SU-DHL-6 (cell line): ENCODE data around the gene TMEM25.

ENCODE experiments used
- H2AFZ ChIP-seq: fragments of 200-600 bp; sonication (generic); 2 replicates; pipeline ENCODE4 v1.6.1; 2014; ENCODE audit warnings: low read depth, mild to moderate bottlenecking, moderate library complexity, mixed read lengths, antibody characterized with exemption, low read length; ENCODE audit not compliant: severe bottlenecking
- H3F3A ChIP-seq: fragments of 200-600 bp; shearing (Covaris generic); 2 replicates; pipeline ENCODE4 v1.6.0; 2016; ENCODE audit warnings: antibody characterized with exemption, mild to moderate bottlenecking; ENCODE audit not compliant: insufficient read depth
- H3K27ac ChIP-seq: fragments of 200-600 bp; sonication (generic); 2 replicates; pipeline ENCODE4 v1.5.1; 2016; ENCODE audit warnings: low read depth, mild to moderate bottlenecking, low read length, moderate library complexity, mixed read lengths
- H3K27me3 ChIP-seq: fragments of 200-600 bp; sonication (generic), shearing (Covaris generic); 2 replicates; pipeline ENCODE4 v1.6.0; 2014; ENCODE audit warnings: mild to moderate bottlenecking, low read length
- H3K36me3 ChIP-seq: fragments of 200-600 bp; sonication (generic); 2 replicates; pipeline ENCODE4 v1.6.1; 2014; ENCODE audit warnings: mild to moderate bottlenecking, low read length, mixed read lengths
- H3K4me2 ChIP-seq: fragments of 300-600, 200-600 bp; shearing (Covaris generic), sonication (generic); 2 replicates; pipeline ENCODE4 v1.6.0; 2014; ENCODE audit warnings: low read length, low read depth, mild to moderate bottlenecking; ENCODE audit not compliant: poor library complexity, severe bottlenecking
- H3K4me3 ChIP-seq: fragments of 200-600 bp; sonication (generic); 2 replicates; pipeline ENCODE4 v1.5.1; 2014; ENCODE audit warnings: antibody characterized with exemption, low read length, mild to moderate bottlenecking, mixed read lengths; ENCODE audit not compliant: insufficient read depth, poor library complexity, severe bottlenecking
- H3K79me2 ChIP-seq: fragments of 200-600 bp; sonication (generic); 2 replicates; pipeline ENCODE4 v1.6.1; 2014; ENCODE audit warnings: mild to moderate bottlenecking, low read length, moderate library complexity; ENCODE audit not compliant: insufficient read depth
- H3K9ac ChIP-seq: fragments of 200-600 bp; sonication (generic); 2 replicates; pipeline ENCODE4 v1.7.0; 2014; ENCODE audit warnings: mild to moderate bottlenecking, low read length
- H3K9me2 ChIP-seq: fragments of 200-600 bp; sonication (generic); replicated peaks from 2 replicates; pipeline ENCODE4 v1.6.1; 2014; ENCODE audit warnings: low read length; ENCODE audit not compliant: insufficient read depth
- H3K9me3 ChIP-seq: fragments of 200-600 bp; sonication (generic); 2 replicates; pipeline ENCODE4 v1.6.1; 2014; ENCODE audit warnings: low read length, mixed read lengths; ENCODE audit not compliant: insufficient read depth
- H4K20me1 ChIP-seq: fragments of 200-600 bp; sonication (generic); 2 replicates; pipeline ENCODE4 v1.6.1; 2014; ENCODE audit warnings: low read depth, mild to moderate bottlenecking, antibody characterized with exemption, low read length, moderate library complexity, mixed read lengths
- EZH2phosphoT487 ChIP-seq: fragments of 200-600 bp; sonication (generic), shearing (Covaris generic); conservative IDR thresholded peaks from 2 replicates; pipeline ENCODE4 v1.6.1; 2018; ENCODE audit warnings: mild to moderate bottlenecking, antibody characterized with exemption, low read length, moderate library complexity, mixed read lengths
- TF ChIP-seq, protein P1 (sequence below): fragments of 200-600 bp; sonication (generic); IDR thresholded peaks from one replicate; pipeline ENCODE4 v1.5.1; 2017; ENCODE audit warnings: antibody characterized with exemption, mild to moderate bottlenecking, low read length, moderate library complexity; ENCODE audit not compliant: insufficient read depth, poor library complexity, severe bottlenecking

TMEM25 gene

DNA sequence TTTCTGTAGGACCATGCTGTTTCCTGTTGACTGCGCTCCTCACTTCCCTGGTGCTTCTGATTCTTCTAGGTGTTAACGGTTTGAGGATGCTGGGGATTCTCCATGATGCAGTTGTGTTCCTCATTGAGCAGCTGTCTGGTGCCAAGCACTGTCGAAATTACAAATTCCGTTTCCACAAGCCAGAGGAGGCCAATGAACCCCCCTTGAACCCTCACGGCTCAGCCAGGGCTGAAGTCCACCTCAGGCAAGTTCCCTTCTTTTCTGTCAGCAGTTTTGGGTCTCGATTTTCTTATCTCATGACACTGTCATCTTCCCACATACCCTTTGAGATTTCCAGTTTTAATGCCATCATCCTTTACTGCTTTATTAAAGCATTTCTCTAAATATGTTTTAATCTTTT lies 11.4 kb upstream of the TMEM25 start:
- Histone ChIP-seq H3K36me3 (peaks cover 12% of the 10 kb centered on the region; the same call in 1 of the 2 replicates), H3K9ac (no peak overlapping the region), H4K20me1 (no peaks in the 10 kb centered on the region), H3K79me2 (0 out of 2 replicates have a peak, but pooled peaks cover 3% of the 10 kb centered on the region), H3K4me3 (no peak overlapping the region), H3K9me2 (no peaks in the 10 kb centered on the region), H3K27me3 (no peaks in the 10 kb centered on the region), H3F3A (no peaks in the 10 kb centered on the region), H3K9me3 (no peaks in the 10 kb centered on the region), H2AFZ (no peak overlapping the region), H3K4me2 (no peak overlapping the region), H3K27ac (no peak overlapping the region)
- no peak for TF ChIP-seq EZH2phosphoT487
- TF ChIP-seq, protein P1, sequence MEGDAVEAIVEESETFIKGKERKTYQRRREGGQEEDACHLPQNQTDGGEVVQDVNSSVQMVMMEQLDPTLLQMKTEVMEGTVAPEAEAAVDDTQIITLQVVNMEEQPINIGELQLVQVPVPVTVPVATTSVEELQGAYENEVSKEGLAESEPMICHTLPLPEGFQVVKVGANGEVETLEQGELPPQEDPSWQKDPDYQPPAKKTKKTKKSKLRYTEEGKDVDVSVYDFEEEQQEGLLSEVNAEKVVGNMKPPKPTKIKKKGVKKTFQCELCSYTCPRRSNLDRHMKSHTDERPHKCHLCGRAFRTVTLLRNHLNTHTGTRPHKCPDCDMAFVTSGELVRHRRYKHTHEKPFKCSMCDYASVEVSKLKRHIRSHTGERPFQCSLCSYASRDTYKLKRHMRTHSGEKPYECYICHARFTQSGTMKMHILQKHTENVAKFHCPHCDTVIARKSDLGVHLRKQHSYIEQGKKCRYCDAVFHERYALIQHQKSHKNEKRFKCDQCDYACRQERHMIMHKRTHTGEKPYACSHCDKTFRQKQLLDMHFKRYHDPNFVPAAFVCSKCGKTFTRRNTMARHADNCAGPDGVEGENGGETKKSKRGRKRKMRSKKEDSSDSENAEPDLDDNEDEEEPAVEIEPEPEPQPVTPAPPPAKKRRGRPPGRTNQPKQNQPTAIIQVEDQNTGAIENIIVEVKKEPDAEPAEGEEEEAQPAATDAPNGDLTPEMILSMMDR, result no peak

DNA sequence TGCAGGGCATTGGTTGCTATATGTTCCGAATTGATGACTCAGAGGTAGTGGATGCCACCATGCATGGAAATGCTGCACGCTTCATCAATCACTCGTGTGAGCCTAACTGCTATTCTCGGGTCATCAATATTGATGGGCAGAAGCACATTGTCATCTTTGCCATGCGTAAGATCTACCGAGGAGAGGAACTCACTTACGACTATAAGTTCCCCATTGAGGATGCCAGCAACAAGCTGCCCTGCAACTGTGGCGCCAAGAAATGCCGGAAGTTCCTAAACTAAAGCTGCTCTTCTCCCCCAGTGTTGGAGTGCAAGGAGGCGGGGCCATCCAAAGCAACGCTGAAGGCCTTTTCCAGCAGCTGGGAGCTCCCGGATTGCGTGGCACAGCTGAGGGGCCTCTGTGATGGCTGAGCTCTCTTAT lies 9.1 kb upstream of the TMEM25 start:
- no peak overlapping the region for H3K4me2 ChIP-seq
- no peaks in the 10 kb centered on the region for H3K9me2 ChIP-seq
- no peaks in the 10 kb centered on the region for H3K27me3 ChIP-seq
- H3K79me2 ChIP-seq, result no peaks in the 10 kb centered on the region
- TF ChIP-seq EZH2phosphoT487, result no peak
- TF ChIP-seq, protein P1, result no peak
- no peak overlapping the region for H3K4me3 ChIP-seq
- H3K36me3 ChIP-seq, result peaks cover 8% of the 10 kb centered on the region; the same call in 1 of the 2 replicates
- H4K20me1 ChIP-seq, result no peaks in the 10 kb centered on the region
- no peak overlapping the region for H2AFZ ChIP-seq
- no peak overlapping the region for H3K27ac ChIP-seq
- no peak overlapping the region for H3K9ac ChIP-seq
- peaks cover 7% of the 10 kb centered on the region; the same call in 1 of the 2 replicates for H3F3A ChIP-seq
- no peaks in the 10 kb centered on the region for H3K9me3 ChIP-seq

DNA sequence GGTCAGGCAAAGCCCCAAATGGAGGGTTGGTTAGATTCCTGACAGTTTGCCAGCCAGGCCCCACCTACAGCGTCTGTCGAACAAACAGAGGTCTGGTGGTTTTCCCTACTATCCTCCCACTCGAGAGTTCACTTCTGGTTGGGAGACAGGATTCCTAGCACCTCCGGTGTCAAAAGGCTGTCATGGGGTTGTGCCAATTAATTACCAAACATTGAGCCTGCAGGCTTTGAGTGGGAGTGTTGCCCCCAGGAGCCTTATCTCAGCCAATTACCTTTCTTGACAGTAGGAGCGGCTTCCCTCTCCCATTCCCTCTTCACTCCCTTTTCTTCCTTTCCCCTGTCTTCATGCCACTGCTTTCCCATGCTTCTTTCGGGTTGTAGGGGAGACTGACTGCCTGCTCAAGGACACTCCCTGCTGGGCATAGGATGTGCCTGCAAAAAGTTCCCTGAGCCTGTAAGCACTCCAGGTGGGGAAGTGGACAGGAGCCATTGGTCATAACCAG lies 8.4 kb upstream of the TMEM25 start:
- H3K4me2 ChIP-seq, result no peak overlapping the region
- H3K36me3 ChIP-seq, result peaks cover 8% of the 10 kb centered on the region; the same call in 1 of the 2 replicates
- no peaks in the 10 kb centered on the region for H3K27me3 ChIP-seq
- no peaks in the 10 kb centered on the region for H4K20me1 ChIP-seq
- no peaks in the 10 kb centered on the region for H3K79me2 ChIP-seq
- H3K9me2 ChIP-seq, result no peaks in the 10 kb centered on the region
- no peak overlapping the region for H3K9ac ChIP-seq
- peaks cover 7% of the 10 kb centered on the region; the same call in 1 of the 2 replicates for H3F3A ChIP-seq
- no peak overlapping the region for H2AFZ ChIP-seq
- H3K9me3 ChIP-seq, result no peaks in the 10 kb centered on the region
- H3K27ac ChIP-seq, result no peak overlapping the region
- TF ChIP-seq EZH2phosphoT487, result no peak
- TF ChIP-seq, protein P1, result peak; percentile 16
- no peak overlapping the region for H3K4me3 ChIP-seq
